T follicular helper cell (primary cell): ENCODE measurements around the gene BFSP1.

Source experiments
- DNase-seq: peaks from one replicate; pipeline ENCODE4 v3.0.0-alpha.2; 2020; ENCODE audit warnings: low read depth

The BFSP1 gene

GRCh38 chr20:17497821-17498580 lies 33.2 kb downstream of the BFSP1 start:
- no peak for DNase-seq

DNA sequence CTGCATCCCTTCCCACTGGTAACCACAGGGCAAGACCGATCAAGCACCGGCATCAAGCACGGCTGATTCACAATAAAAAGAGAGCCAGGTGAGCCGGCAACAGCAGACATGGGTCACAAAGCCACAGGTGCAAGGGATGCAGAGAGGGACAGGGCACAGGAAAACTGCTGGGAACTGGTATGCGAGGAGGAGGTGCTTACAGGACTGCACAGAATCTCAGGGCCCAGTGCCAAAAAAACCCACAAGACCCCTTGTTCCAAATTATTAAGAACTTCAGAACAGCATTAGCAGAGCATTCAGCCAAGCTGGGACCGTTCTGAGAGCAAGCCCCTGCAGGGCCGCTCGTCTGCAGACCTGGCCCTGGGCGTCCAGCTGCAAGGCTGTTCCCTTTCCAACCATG lies 35.4 kb downstream of the BFSP1 start:
- no peak for DNase-seq

DNA sequence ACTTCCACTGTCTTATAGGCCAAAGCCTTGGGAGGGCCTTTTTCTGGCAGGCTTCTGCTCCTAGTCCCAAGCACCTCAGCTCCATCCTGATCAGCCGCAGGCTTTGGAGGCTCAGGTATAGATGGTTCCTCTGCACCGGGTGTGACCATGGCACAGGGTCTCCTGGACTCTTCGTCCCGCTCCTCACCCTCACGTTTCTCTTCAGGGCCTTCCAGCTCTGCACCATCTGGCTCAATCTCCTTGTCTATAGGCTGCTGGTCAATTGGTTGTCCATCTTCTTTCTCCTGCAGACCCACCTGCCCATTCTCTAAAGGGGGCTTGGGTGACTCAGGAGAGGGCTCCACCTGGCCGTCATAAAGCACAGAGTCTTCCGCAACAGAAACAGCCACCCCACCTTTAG lies 37.0 kb downstream of the BFSP1 start:
- DNase-seq: no peak

DNA sequence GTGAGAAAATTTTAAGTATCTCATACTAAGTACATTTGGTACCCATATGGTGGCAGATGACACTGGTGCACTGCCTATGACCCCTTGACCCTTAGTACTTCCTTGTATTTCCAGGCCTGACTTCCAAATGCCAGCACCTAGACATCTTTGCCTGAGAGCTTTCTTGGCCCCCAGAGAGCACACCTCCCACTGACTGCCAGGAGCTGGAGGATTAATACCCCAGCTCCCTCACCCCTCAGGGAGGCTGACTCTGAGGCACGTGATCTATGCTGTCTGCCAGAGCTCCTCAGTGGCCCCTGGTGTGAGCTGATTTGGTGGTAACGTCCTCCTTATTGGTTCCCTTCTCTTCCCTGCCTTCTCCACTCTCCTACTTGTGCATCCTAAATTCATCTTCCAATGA lies 38.0 kb downstream of the BFSP1 start:
- DNase-seq: no peak

- DNase-seq: no peak
Measured at GRCh38 chr20:17491488-17491887, 39.7 kb downstream of the BFSP1 start.

GRCh38 chr20:17491041-17491440 lies 40.1 kb downstream of the BFSP1 start:
- no peak for DNase-seq

- no peak for DNase-seq
Measured at GRCh38 chr20:17490501-17490900, 40.7 kb downstream of the BFSP1 start.

DNA sequence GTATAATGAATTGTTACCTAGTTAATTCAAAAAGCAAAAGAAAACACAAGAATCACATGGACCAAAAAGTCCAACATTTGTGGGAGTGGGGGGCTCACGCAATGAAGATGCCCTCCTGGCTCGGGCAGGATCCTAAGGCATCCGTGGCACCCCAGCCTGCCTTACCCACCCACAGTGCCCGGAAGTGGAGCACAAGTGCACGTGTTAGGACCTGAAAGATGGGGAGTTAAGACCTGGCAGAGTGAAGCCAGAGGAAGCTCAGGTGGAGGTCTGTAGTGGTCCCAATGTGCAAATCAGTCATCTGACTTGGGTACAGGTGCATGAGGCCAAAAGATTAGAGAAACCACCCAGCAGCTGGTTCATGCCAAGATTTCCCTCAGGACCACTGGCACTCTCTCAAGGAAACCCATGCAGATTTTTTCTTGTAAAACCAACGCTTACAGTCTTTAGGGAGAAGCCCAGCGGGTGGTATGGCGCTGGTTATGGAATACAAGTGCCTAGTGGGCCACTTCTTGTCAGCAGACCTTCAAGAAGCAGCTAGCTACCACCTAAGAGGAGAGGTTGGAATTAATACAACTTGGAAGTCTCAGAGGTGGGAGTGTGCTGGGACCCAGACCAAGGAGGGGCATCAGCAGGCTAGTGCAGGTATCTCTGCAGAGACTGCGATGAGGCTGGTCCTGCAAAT lies 42.1 kb downstream of the BFSP1 start:
- DNase-seq: no peak

DNA sequence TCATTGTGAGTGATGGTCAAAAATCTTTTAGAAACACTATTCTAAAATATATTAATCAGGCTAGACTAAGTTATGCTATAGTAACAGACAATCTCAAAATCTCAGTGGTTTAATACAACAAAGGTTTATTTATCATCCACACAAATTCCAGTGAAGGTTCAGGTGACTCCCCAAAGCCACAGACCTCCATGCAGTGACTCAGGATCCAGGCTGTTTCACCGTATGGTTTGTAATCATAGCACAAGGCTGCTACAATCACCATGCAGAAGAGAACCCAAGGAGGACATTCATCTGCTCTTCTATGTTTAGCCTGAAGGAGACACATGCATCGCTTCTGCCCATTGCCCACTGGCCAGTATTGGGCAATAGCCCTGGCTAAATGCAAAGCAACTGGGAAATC lies 46.2 kb downstream of the BFSP1 start:
- no peak for DNase-seq

DNA sequence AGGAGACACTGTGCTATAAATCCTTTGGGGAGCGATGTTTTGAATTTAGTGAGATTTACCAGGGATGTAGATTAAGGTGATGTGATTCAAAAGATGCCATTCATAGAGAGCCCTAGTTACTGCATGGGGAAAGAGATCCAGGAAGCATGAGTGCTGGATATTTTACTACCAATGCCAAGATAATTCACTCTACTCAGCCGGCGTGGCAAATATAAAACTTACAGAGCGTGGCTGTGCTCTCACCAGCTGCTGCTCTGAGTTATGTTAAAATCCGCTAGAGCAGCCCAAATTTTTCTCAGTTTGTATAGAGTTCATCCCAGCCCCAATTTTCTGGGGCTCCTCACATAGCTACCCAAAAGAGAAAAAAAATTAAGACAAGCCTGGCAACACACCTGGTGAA lies 48.6 kb downstream of the BFSP1 start:
- DNase-seq: no peak

DNA sequence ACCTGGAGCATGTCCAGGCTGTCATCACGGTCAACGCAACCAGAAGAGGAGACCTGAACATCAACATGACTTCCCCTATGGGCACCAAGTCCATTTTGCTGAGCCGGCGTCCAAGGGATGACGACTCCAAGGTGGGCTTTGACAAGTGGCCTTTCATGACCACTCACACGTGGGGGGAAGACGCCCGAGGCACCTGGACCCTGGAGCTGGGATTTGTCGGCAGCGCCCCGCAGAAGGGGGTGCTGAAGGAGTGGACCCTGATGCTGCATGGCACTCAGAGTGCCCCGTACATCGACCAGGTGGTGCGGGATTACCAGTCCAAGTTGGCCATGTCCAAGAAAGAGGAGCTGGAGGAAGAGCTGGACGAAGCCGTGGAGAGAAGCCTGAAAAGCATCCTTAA lies 49.5 kb downstream of the BFSP1 start:
- DNase-seq: no peak

- DNase-seq: no peak
Measured at GRCh38 chr20:17480696-17481095, 50.5 kb downstream of the BFSP1 start.

DNA sequence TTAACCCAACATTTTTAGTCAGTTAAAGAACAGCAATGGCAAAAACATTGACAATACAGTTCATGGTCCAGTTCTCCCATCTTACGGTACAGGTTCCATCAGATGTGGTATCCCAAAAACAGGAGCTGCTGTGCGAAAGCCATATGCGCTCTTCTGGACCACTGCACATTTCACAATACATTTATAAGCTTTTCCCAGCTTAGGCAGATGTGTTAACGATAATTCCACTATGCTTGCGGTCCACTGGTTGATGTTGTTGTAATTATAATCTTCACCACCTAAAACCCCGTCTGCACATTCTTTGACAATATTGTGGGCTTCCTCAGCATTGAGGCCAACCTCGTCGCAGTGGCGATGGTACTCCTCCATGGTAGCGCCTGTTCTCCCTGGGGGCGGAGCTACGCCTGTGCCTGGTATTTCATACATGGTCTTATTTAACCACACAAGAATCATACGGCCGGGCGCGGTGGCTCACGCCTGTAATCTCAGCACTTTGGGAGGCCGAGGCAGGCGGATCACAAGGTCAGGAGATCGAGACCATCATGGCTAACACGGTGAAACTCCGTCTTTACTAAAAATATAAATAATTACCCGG lies 52.0 kb downstream of the BFSP1 start:
- no peak for DNase-seq

DNA sequence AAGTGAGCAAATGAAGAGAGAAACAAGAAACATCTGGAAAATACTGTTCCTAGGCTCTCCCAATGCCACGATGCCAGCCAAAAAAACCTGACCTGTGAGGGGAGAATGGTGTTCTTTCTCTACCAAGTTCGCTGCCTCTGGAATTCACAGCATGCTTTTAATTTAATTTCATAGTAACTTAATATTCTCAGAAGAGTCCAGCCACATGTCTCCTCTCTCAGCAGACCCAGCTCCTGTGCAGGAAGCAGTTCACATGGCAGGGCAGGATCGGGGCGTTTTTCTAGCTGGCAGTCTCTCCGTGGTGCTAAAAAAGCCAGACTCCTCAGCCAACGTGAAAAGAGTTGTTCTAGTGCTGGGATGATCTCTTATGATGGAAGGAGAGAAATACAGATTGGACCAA lies 57.5 kb downstream of the BFSP1 start:
- DNase-seq: no peak

- DNase-seq: no peak
Measured at GRCh38 chr20:17471606-17472187, 59.5 kb downstream of the BFSP1 start.

- no peak for DNase-seq
Measured at GRCh38 chr20:17470973-17471372, 60.2 kb downstream of the BFSP1 start.

DNA sequence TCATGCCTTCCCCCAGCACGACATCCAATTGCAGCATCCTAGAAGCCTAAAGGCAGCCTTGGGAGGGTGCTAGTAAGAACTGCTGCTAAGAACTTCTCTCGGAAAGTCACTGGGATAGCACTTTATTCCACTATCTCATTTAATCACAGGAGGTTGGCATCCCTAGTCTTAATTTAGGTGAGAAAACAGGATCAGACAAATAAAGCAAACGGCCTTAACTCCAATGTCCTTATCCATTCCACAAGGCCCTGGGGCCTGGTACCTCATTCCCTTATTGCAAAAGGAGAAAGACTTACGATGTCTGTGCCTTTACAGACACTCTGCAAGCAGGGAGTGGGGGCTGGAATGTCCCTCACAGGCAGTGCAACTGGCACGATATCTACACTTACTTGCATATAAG lies 60.7 kb downstream of the BFSP1 start:
- DNase-seq: no peak

DNA sequence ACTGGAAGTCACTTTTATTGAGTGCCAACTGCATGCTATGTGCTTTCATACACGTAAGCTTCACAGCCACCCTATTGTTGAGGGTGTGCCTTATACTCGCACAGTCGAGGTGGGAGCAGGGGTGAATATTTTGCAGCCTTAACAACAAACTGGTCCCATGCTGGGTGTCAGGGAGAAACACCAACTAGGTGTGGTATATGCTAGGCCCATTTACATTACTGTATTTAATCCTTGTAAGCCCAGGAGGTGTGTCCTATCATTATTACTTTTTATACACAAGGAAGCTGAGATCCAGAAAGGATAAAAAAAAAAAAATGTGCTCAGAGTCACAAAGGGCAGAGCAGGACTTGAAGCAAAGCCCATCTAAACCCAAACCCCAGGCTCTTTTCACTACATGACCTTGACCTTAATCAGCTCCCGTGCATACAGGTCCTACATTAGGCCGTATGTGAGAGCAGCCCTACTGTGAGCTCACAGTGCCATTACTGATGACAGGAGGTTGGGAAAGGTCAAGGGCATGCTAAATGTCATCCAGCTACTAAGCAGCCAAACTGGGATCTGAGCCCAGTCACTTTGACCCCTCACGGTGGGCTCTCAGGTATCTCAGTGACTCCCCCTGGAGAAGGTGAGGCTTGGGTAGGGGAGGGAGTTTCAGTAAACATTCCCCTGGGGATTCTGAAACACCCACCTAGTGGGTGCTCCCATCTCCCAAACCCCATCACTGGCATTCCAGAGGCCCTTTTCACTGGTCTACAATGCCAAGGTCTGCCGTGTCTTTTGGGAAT lies 61.7 kb downstream of the BFSP1 start:
- no peak for DNase-seq

DNA sequence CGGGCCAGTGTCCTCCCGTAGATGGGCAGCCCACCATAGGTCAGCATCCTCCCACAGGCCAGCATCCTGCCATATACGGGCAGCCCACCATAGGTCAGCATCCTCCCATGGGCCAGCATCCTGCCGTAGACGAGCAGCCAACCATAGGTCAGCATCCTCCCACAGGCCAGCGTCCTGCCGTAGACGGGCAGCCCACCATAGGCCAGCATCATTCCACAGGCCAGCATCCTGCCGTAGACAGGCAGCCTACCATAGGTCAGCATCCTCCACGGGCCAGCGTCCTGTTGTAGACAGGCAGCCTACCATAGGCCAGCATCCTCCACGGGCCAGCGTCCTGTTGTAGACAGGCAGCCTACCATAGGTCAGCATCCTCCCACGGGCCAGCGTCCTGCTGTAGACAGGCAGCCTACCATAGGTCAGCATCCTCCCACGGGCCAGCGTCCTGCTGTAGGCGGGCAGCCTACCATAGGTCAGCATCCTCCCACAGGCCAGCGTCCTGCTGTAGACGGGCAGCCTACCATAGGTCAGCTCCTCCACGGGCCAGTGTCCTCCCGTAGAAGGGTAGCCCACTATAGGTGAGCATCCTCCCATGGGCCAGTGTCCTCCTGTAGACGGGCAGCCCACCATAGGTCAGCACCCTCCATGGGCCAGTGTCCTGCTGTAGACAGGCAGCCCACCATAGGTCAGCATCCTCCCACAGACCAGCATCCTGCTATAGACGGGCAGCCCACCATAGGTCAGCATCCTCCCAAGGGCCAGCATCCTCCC lies 62.9 kb downstream of the BFSP1 start:
- no peak for DNase-seq

GRCh38 chr20:17467120-17467655 lies 64.0 kb downstream of the BFSP1 start:
- DNase-seq: no peak

GRCh38 chr20:17466641-17467040 lies 64.5 kb downstream of the BFSP1 start:
- no peak for DNase-seq
